Coronary artery (tissue), 2 donors: ENCODE data around the gene FOXG1.

Experiments
- DNase-seq: peaks from one replicate; pipeline ENCODE4 v3.0.0-alpha.2; 2017; ENCODE audit warnings: low spot score
- H3K27ac ChIP-seq, 2 donors: fragments of 200-600 bp; sonication (generic); one replicate each; pipeline ENCODE4 v1.5.1; 2016 to 2019
- H3K4me3 ChIP-seq: fragments of 200-600 bp; sonication (generic); 2 replicates; pipeline ENCODE4 v1.5.1; 2016; ENCODE audit warnings: mild to moderate bottlenecking, moderate library complexity
- CTCF ChIP-seq: fragments of 200-600 bp; sonication (generic); IDR thresholded peaks from one replicate; pipeline ENCODE4 v1.5.1; 2019; ENCODE audit warnings: antibody characterized with exemption

Gene FOXG1

GRCh38 chr14:28785096-28785952 lies 18.7 kb downstream of the FOXG1 start:
- no peak overlapping the region for H3K27ac ChIP-seq
- DNase-seq: no peak

GRCh38 chr14:28807518-28807917 lies 40.9 kb downstream of the FOXG1 start:
- no peak for DNase-seq
- no peak overlapping the region for H3K27ac ChIP-seq
- no peak for TF ChIP-seq CTCF
- H3K4me3 ChIP-seq: no peak overlapping the region

More at GRCh38 chr14:28785096-28785952, 18.7 kb downstream of the FOXG1 start:
- H3K4me3 ChIP-seq: peak overlapping the region; percentile 62
- TF ChIP-seq CTCF: no peak

- Histone ChIP-seq H3K27ac (no peak overlapping the region), H3K4me3 (no peak overlapping the region)
- no peak for DNase-seq
- TF ChIP-seq CTCF: no peak
These were observed 47.2 kb downstream of the FOXG1 start for GRCh38 chr14:28813810-28814209.
